A549 (cell line): ENCODE results near the gene LRRC4.

Source experiments
- BCL3 ChIP-seq: fragments of >200 bp; sonication (Bioruptor Twin); formaldehyde crosslinking; IDR thresholded peaks from 3 replicates; pipeline ENCODE4 v1.6.1; 2016
- CBX2 ChIP-seq: fragments of 200-600 bp; sonication (generic); IDR thresholded peaks from 2 replicates; pipeline ENCODE4 v1.6.1; 2016; ENCODE audit warnings: low read depth, mild to moderate bottlenecking, borderline replicate concordance
- CTCF ChIP-seq: fragments of >200 bp; sonication (Bioruptor Twin); formaldehyde crosslinking; IDR thresholded peaks from 3 replicates; pipeline ENCODE4 v1.5.1; 2016
- E2F6 ChIP-seq: IDR thresholded peaks from 2 replicates; pipeline ENCODE4 v1.6.1; 2012; ENCODE audit warnings: low read depth, borderline replicate concordance
- FOSB ChIP-seq: fragments of 250-450 bp; sonication (Bioruptor Pico); IDR thresholded peaks from 2 replicates; pipeline ENCODE4 v1.5.0; 2020; ENCODE audit warnings: mild to moderate bottlenecking, moderate library complexity
- FOSL2 ChIP-seq, 2 experiments: fragments of 450-650 bp in 1 of 2; fragments of >200 bp in 1 of 2; sonication (Bioruptor Twin) in 1 of 2; formaldehyde crosslinking; IDR thresholded peaks; 2 replicates each; pipeline versions ENCODE4 v1.5.0 to v1.6.1; 2016 to 2020; ENCODE audit warnings: mild to moderate bottlenecking in 1 of 2, moderate library complexity in 1 of 2
- MYC ChIP-seq: IDR thresholded peaks from 2 replicates; pipeline ENCODE4 v1.6.1; 2012; ENCODE audit warnings: mild to moderate bottlenecking, inconsistent platforms, low read length, improper control_type of control experiment, borderline replicate concordance
- POLR2A ChIP-seq: IDR thresholded peaks from 2 replicates; pipeline ENCODE4 v1.6.1; 2012; ENCODE audit warnings: mild to moderate bottlenecking, low read length
- RAD21 ChIP-seq, 2 experiments: fragments of >200 bp in 1 of 2; sonication (Bioruptor Twin) in 1 of 2; formaldehyde crosslinking in 1 of 2; IDR thresholded peaks in 1 of 2; conservative IDR thresholded peaks in 1 of 2; 2 replicates in 1 of 2; 3 replicates in 1 of 2; pipeline ENCODE4 v1.6.1; 2012 to 2018; ENCODE audit warnings: inconsistent platforms in 1 of 2
- RCOR1 ChIP-seq: fragments of 150-350 bp; IDR thresholded peaks from 2 replicates; pipeline ENCODE4 v1.6.1; 2014; ENCODE audit warnings: antibody characterized with exemption, low read length, low read depth
- USF2 ChIP-seq: fragments of 450-650 bp; IDR thresholded peaks from 2 replicates; pipeline ENCODE4 v1.6.1; 2014; ENCODE audit warnings: antibody characterized with exemption
- TF ChIP-seq, protein P1 (sequence below): IDR thresholded peaks from 2 replicates; pipeline ENCODE4 v1.6.1; 2012
- TF ChIP-seq, protein P2 (sequence below): fragments of 200-600 bp; sonication (generic); IDR thresholded peaks from 2 replicates; pipeline ENCODE4 v1.6.1; 2016; ENCODE audit warnings: antibody characterized with exemption, mild to moderate bottlenecking, moderate library complexity

- no peak for TF ChIP-seq FOSL2 (IDR thresholded peaks at IDR 0.05)
- TF ChIP-seq FOSL2 (CRISPR knock-in tag; IDR thresholded peaks at IDR 0.05) = no peak
- no peak for TF ChIP-seq CTCF
- TF ChIP-seq RAD21 (conservative IDR thresholded peaks at IDR 0.05 in 1 of 2, IDR thresholded peaks at IDR 0.05 in 1 of 2) = no peak
- no peak for TF ChIP-seq CBX2
- TF ChIP-seq POLR2A = no peak
- no peak for TF ChIP-seq E2F6
- TF ChIP-seq MYC = no peak
- TF ChIP-seq BCL3 = no peak
- TF ChIP-seq USF2 = no peak
- TF ChIP-seq, protein P1, sequence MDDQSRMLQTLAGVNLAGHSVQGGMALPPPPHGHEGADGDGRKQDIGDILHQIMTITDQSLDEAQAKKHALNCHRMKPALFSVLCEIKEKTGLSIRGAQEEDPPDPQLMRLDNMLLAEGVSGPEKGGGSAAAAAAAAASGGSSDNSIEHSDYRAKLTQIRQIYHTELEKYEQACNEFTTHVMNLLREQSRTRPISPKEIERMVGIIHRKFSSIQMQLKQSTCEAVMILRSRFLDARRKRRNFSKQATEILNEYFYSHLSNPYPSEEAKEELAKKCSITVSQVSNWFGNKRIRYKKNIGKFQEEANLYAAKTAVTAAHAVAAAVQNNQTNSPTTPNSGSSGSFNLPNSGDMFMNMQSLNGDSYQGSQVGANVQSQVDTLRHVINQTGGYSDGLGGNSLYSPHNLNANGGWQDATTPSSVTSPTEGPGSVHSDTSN = no peak
- no peak for TF ChIP-seq FOSB (CRISPR knock-in tag)
- TF ChIP-seq, protein P2, sequence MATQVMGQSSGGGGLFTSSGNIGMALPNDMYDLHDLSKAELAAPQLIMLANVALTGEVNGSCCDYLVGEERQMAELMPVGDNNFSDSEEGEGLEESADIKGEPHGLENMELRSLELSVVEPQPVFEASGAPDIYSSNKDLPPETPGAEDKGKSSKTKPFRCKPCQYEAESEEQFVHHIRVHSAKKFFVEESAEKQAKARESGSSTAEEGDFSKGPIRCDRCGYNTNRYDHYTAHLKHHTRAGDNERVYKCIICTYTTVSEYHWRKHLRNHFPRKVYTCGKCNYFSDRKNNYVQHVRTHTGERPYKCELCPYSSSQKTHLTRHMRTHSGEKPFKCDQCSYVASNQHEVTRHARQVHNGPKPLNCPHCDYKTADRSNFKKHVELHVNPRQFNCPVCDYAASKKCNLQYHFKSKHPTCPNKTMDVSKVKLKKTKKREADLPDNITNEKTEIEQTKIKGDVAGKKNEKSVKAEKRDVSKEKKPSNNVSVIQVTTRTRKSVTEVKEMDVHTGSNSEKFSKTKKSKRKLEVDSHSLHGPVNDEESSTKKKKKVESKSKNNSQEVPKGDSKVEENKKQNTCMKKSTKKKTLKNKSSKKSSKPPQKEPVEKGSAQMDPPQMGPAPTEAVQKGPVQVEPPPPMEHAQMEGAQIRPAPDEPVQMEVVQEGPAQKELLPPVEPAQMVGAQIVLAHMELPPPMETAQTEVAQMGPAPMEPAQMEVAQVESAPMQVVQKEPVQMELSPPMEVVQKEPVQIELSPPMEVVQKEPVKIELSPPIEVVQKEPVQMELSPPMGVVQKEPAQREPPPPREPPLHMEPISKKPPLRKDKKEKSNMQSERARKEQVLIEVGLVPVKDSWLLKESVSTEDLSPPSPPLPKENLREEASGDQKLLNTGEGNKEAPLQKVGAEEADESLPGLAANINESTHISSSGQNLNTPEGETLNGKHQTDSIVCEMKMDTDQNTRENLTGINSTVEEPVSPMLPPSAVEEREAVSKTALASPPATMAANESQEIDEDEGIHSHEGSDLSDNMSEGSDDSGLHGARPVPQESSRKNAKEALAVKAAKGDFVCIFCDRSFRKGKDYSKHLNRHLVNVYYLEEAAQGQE = no peak
- no peak for TF ChIP-seq RCOR1
Measured at GRCh38 chr7:128066395-128066794, 35.2 kb upstream of the LRRC4 start.
